HT1080 (cell line): ENCODE data around the gene TM9SF4. TPM values are rescaled to one million over a fixed set of nuclear protein-coding genes. Genes with fewer than 3 reads are reported as not detected.

Source experiments
- DNase-seq: peaks from one replicate; pipeline ENCODE4 v3.0.0-alpha.2; 2015; ENCODE audit warnings: low read depth
- total RNA-seq: library from RNA; depleted of rRNA; stranded (reverse); fragments of >200 nt; shearing (Covaris generic); gene quantifications from 2 replicates; pipeline ENCODE4 v1.2.3, GENCODE V29; 2014; rRNA removed

The TM9SF4 gene
- total RNA-seq, 1 experiment from 2014 or later, result 28.0 TPM

GRCh38 chr20:32205843-32206759 is 96.6 kb downstream of the TM9SF4 start:
- no peak for DNase-seq

- DNase-seq, result no peak
These were observed 97.5 kb downstream of the TM9SF4 start for GRCh38 chr20:32206760-32207625.

GRCh38 chr20:32207626-32208498 is 98.3 kb downstream of the TM9SF4 start, which contains the start of the genes PLAGL2 and POFUT1:
PLAGL2 (minus strand) TSS chr20:32207743; CDS start chr20:32202178, 5,565 bp downstream.
POFUT1 (plus strand) TSS chr20:32207880; CDS start chr20:32207942, 62 bp downstream.
- DNase-seq, result peak; percentile 77

- no peak for DNase-seq
These were observed 99.1 kb downstream of the TM9SF4 start for GRCh38 chr20:32208499-32209154.

- DNase-seq, result no peak
These were observed 100.5 kb downstream of the TM9SF4 start for GRCh38 chr20:32209850-32210605.

- no peak for DNase-seq
These were observed 104.4 kb downstream of the TM9SF4 start for GRCh38 chr20:32213870-32214269.

GRCh38 chr20:32215147-32215546 is 105.6 kb downstream of the TM9SF4 start:
- DNase-seq, result no peak

GRCh38 chr20:32215729-32216128 is 106.2 kb downstream of the TM9SF4 start:
- DNase-seq, result no peak

GRCh38 chr20:32216179-32217142 is 106.9 kb downstream of the TM9SF4 start:
- DNase-seq, result no peak

Other genes starting within 250 kb of the TM9SF4 start
- 0.30 TPM in 1 of 2 replicates, not detected in the other for gene DUSP15, start 239.2 kb upstream of the TM9SF4 start, total RNA-seq
- gene TTLL9, start 239.1 kb upstream of the TM9SF4 start, total RNA-seq, result not detected in 2 replicates
- gene PDRG1, start 157.7 kb upstream of the TM9SF4 start, total RNA-seq, result 10.6 and 10.9 TPM in 2 replicates
- gene XKR7, start 141.6 kb upstream of the TM9SF4 start, total RNA-seq, result not detected in 2 replicates
- 0.03 TPM in 1 of 2 replicates, not detected in the other for gene CCM2L, start 99.3 kb upstream of the TM9SF4 start, total RNA-seq
- gene HCK, start 57.5 kb upstream of the TM9SF4 start, total RNA-seq, result not detected in 2 replicates
- 4.9 and 5.8 TPM in 2 replicates for gene PLAGL2, start 98.0 kb downstream of the TM9SF4 start, total RNA-seq
- gene POFUT1, start 98.2 kb downstream of the TM9SF4 start, total RNA-seq, result 75.8 and 82.3 TPM in 2 replicates
- 15.1 and 17.1 TPM in 2 replicates for gene KIF3B, start 167.9 kb downstream of the TM9SF4 start, total RNA-seq
- 31.8 and 38.8 TPM in 2 replicates for gene ASXL1, start 248.6 kb downstream of the TM9SF4 start, total RNA-seq